Measurements from ENCODE around the gene MYMK. TPM values are rescaled to one million over a fixed set of nuclear protein-coding genes. Genes with fewer than 3 reads are reported as not detected.

MYMK gene
- not detected for total RNA-seq

GRCh38 chr9:133524679-133525228 is at the start of gene MYMK:
MYMK (minus strand) TSS chr9:133524959; CDS start chr9:133524844, 115 bp downstream.
- Mint-ChIP-seq H3K4me1 (peaks cover 4% of the 10 kb centered on the region), H3K9me3 (ENCODE audit: low read depth) (no peaks in the 10 kb centered on the region), H3K27ac (no peak within 1 kb of the TSS), H3K27me3 (no peaks in the 10 kb centered on the region), H3K36me3 (ENCODE audit: low read depth) (no peaks in the 10 kb centered on the region), H3K4me3 (no peak within 1 kb of the TSS)
- DNase-seq (no peak), ATAC-seq (no peak)
- intact Hi-C loops (cut with DNase I, micrococcal nuclease), result no loop called here
- POLR2A ChIA-PET, result no interaction called here
- CTCF ChIA-PET, result interaction anchor here (0.7 kb wide), 1 partner anchor 227 kb away, joined by 3 read pairs; no protein-coding TSS in a partner anchor

DNA sequence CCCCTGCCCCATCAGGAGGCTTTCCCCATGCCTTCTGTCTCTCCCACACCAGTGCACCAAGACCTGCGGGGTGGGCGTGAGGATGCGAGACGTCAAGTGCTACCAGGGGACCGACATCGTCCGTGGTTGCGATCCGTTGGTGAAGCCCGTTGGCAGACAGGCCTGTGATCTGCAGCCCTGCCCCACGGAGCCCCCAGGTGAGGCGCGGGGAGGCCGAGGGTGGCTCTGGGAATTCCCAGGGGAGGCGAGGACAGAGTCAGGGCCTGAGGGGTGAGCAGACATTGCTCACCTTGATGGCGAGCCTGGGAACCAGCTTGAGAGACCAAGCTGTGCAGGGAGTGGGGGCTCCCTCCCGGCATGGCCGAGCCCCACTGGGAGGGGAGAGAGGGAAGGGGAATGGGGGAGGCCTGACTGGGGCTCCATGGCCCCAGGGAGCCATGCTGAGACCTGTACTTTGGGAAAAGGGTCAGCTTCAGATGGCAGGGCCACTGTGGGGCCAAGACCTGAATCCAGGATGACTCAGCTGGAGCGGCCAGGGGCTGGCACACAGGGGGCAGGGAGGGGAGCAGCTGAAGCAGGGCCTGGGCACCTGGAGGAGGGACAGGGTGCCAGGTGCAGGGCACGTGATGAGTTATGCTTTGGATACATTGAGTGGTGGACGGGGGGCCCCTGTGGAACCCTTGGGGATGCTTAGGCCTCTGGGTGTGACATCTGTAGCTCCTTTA is 49.2 kb upstream of the MYMK start:
- POLR2A ChIA-PET, result no interaction called here
- no peaks in the 10 kb centered on the region for H3K9me3 Mint-ChIP-seq (ENCODE audit: low read depth)
- DNase-seq, result no peak
- H3K36me3 Mint-ChIP-seq (ENCODE audit: low read depth), result no peaks in the 10 kb centered on the region
- no peak overlapping the region for H3K4me3 Mint-ChIP-seq
- no peak for ATAC-seq
- intact Hi-C loops (cut with DNase I, micrococcal nuclease), result no loop called here
- H3K4me1 Mint-ChIP-seq, result peaks cover 7% of the 10 kb centered on the region
- peaks cover 14% of the 10 kb centered on the region for H3K27me3 Mint-ChIP-seq
- CTCF ChIA-PET, result interaction anchor here (0.5 to 1.0 kb wide), 2 partner anchors 153 to 169 kb away, joined by 3 to 5 read pairs; no protein-coding TSS in a partner anchor
- no peak overlapping the region for H3K27ac Mint-ChIP-seq

- Mint-ChIP-seq H3K4me3 (no peak overlapping the region), H3K27ac (no peak overlapping the region), H3K36me3 (ENCODE audit: low read depth) (no peaks in the 10 kb centered on the region), H3K27me3 (peaks cover 10% of the 10 kb centered on the region), H3K9me3 (ENCODE audit: low read depth) (no peaks in the 10 kb centered on the region), H3K4me1 (peaks cover 7% of the 10 kb centered on the region)
- CTCF ChIA-PET, result no interaction called here
- intact Hi-C loops (cut with DNase I, micrococcal nuclease), result no loop called here
- POLR2A ChIA-PET, result interaction anchor here (0.6 kb wide), 1 partner anchor 30 kb away, joined by 5 read pairs; no protein-coding TSS in a partner anchor
- DNase-seq, result no peak
- ATAC-seq, result no peak
These were observed 48.1 kb upstream of the MYMK start for GRCh38 chr9:133572821-133573361.

DNA sequence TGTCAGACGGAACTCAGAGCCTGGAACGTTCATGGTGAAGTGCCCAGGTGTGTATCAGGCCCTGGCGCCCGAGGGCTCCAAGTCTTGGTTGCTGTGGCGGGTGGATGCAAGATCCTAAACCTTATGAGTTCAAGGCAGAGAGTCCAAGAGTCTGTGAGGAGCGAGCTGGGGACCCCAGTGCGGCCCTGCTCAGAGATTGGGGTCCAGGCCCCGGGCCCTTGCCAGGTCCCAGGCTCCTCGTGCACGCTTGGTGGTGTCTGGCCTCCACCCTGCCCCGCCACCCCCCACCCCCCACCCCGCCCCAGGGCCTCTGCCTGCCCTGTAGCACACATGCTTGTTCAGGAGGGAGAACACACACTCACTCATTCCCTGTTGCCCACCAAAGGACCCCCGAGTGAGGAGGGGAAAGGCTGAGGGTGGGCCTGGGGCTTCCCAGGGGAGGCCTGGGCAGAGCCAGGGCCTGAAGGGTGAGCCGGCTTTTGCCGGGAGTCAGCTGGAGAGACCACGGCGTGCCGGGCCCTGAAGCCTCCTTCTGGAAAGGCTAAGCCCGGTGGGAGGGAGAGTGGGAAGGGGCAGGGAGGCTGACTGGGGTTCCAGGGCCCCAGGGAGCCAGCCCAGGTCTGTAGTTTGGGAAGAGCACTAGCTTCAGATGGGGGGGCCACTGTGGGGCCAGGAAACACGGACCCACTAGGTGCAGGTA is 47.3 kb upstream of the MYMK start:
- ATAC-seq, result no peak
- Mint-ChIP-seq H3K27me3 (peaks cover 7% of the 10 kb centered on the region), H3K36me3 (ENCODE audit: low read depth) (no peaks in the 10 kb centered on the region), H3K4me3 (no peak overlapping the region), H3K4me1 (peaks cover 7% of the 10 kb centered on the region), H3K9me3 (ENCODE audit: low read depth) (no peaks in the 10 kb centered on the region), H3K27ac (no peak overlapping the region)
- no peak for DNase-seq
- ChIA-PET POLR2A (no interaction called here), CTCF (no interaction called here)
- intact Hi-C loops (cut with DNase I, micrococcal nuclease), result no loop called here

GRCh38 chr9:133571391-133571890 is 46.7 kb upstream of the MYMK start:
- intact Hi-C loops (cut with DNase I, micrococcal nuclease), result no loop called here
- ChIA-PET CTCF (no interaction called here), POLR2A (no interaction called here)
- no peaks in the 10 kb centered on the region for H3K9me3 Mint-ChIP-seq (ENCODE audit: low read depth)
- peaks cover 1% of the 10 kb centered on the region for H3K4me1 Mint-ChIP-seq
- no peak overlapping the region for H3K27ac Mint-ChIP-seq
- DNase-seq (no peak), ATAC-seq (no peak)
- H3K36me3 Mint-ChIP-seq (ENCODE audit: low read depth), result no peaks in the 10 kb centered on the region
- no peak overlapping the region for H3K4me3 Mint-ChIP-seq
- peaks cover 2% of the 10 kb centered on the region for H3K27me3 Mint-ChIP-seq

DNA sequence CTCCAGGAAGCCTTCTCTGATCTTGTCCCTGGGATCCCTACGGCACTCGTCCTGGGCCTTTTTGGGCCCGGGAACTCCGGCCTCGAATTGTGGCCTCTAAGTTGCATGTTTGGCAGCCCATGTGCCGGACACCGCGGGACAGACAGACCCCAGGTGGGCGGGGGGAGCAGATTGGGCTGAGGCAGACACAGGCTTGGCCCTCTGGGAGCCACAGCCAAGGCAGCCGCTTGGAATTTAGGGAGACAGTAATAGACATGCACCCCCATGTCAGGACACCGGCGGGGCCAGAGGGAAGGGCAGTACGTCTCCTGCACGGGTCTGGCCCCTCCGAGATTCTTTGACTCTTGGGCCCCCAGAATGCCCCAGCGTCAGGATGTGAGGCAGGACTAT is 45.9 kb upstream of the MYMK start:
- ChIA-PET POLR2A (no interaction called here), CTCF (no interaction called here)
- Mint-ChIP-seq H3K36me3 (ENCODE audit: low read depth) (no peaks in the 10 kb centered on the region), H3K27me3 (no peaks in the 10 kb centered on the region), H3K9me3 (ENCODE audit: low read depth) (no peaks in the 10 kb centered on the region), H3K4me1 (no peaks in the 10 kb centered on the region), H3K4me3 (no peak overlapping the region), H3K27ac (no peak overlapping the region)
- intact Hi-C loops (cut with DNase I, micrococcal nuclease), result no loop called here
- DNase-seq (no peak), ATAC-seq (no peak)

DNA sequence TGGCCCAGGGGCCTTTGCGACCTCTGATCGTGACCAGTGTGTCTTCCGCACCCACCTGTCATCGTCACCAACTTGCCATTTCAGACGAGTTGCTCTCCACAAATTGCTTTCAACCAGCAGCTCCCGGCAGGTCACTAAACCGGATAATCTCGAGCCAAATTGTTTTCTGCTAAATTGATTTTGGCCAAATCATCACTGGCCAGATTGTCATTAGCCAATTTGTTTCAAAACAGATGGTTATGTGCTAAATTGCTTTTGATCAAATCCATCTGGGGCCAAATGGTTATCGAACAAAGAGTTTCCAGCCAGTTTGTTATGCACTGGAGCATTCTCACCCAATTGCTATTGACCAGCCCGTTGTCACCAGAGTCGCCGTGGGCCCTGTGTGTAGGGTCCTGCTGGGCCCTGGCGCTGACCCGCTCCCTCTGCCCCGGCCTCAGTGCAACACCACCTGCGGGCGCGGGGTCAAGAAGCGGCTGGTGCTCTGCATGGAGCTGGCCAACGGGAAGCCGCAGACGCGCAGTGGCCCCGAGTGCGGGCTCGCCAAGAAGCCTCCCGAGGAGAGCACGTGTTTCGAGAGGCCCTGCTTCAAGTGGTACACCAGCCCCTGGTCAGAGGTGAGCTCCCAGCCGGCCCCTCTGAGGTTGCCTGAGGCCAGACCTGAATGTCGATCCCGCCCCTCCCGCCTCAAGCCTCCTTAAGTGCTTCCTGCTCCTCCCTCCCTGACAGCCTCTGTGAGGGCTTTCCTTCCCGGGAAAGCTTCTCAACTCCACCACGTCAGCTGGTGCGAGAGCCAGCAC is 45.3 kb upstream of the MYMK start:
- no peak for ATAC-seq
- POLR2A ChIA-PET, result no interaction called here

GRCh38 chr9:133569121-133569785 is 44.5 kb upstream of the MYMK start:
- Mint-ChIP-seq H3K9me3 (ENCODE audit: low read depth) (no peaks in the 10 kb centered on the region), H3K4me1 (no peaks in the 10 kb centered on the region), H3K36me3 (ENCODE audit: low read depth) (no peaks in the 10 kb centered on the region), H3K27me3 (no peaks in the 10 kb centered on the region), H3K27ac (no peak overlapping the region), H3K4me3 (no peak overlapping the region)
- DNase-seq, result no peak
- ChIA-PET CTCF (no interaction called here), POLR2A (no interaction called here)
- no peak for ATAC-seq
- intact Hi-C loops (cut with DNase I, micrococcal nuclease), result no loop called here

More for the DNA sequence above, 45.3 kb upstream of the MYMK start:
- Mint-ChIP-seq H3K27ac (no peak overlapping the region), H3K27me3 (no peaks in the 10 kb centered on the region), H3K4me1 (no peaks in the 10 kb centered on the region), H3K4me3 (no peak overlapping the region), H3K9me3 (ENCODE audit: low read depth) (no peaks in the 10 kb centered on the region), H3K36me3 (ENCODE audit: low read depth) (no peaks in the 10 kb centered on the region)
- DNase-seq, result no peak
- intact Hi-C loops (cut with DNase I, micrococcal nuclease), result no loop called here
- CTCF ChIA-PET, result no interaction called here

DNA sequence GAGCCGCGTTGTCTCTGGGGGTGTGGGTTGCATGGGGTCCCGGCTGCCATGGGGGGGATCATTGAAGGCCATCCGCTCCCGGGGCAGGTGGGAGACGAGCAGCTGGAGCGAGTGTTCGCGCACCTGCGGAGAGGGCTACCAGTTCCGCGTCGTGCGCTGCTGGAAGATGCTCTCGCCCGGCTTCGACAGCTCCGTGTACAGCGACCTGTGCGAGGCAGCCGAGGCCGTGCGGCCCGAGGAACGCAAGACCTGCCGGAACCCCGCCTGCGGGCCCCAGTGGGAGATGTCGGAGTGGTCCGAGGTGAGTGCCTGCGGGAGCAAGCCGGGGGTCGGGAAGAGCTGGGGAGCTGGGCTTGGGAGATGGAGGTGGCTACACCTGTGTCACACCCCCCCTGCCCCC is 43.4 kb upstream of the MYMK start:
- Mint-ChIP-seq H3K4me3 (no peak overlapping the region), H3K36me3 (ENCODE audit: low read depth) (no peaks in the 10 kb centered on the region), H3K4me1 (peaks cover 4% of the 10 kb centered on the region), H3K27me3 (no peaks in the 10 kb centered on the region), H3K9me3 (ENCODE audit: low read depth) (no peaks in the 10 kb centered on the region), H3K27ac (no peak overlapping the region)
- intact Hi-C loops (cut with DNase I, micrococcal nuclease), result no loop called here
- ATAC-seq (no peak), DNase-seq (no peak)
- ChIA-PET CTCF (no interaction called here), POLR2A (no interaction called here)

DNA sequence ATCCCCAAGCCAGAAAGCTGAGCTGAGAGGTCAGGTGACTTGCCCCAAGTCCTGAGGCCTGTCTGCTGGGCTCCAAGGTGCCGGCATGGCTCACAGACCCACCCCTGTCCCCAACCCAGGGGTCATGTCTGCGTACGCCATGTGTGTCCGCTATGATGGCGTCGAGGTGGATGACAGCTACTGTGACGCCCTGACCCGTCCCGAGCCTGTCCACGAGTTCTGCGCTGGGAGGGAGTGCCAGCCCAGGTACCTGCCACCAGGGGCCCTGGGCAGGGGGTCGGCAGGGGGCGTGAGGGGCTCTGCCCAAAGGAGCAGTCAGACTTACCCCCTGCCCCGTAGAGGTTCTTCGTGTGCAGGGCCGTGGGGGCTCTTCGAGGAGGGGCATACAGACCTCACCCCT is 42.1 kb upstream of the MYMK start:
- no peak overlapping the region for H3K4me3 Mint-ChIP-seq

GRCh38 chr9:133566382-133566781 is 41.6 kb upstream of the MYMK start:
- Mint-ChIP-seq H3K27me3 (no peaks in the 10 kb centered on the region), H3K9me3 (ENCODE audit: low read depth) (no peaks in the 10 kb centered on the region), H3K4me1 (peaks cover 7% of the 10 kb centered on the region), H3K4me3 (no peak overlapping the region), H3K27ac (no peak overlapping the region), H3K36me3 (ENCODE audit: low read depth) (no peaks in the 10 kb centered on the region)
- ChIA-PET POLR2A (no interaction called here), CTCF (no interaction called here)
- ATAC-seq, result no peak
- intact Hi-C loops (cut with DNase I, micrococcal nuclease), result no loop called here
- no peak for DNase-seq

More for the DNA sequence above, 42.1 kb upstream of the MYMK start:
- no peak for ATAC-seq
- CTCF ChIA-PET, result no interaction called here
- H3K36me3 Mint-ChIP-seq (ENCODE audit: low read depth), result no peaks in the 10 kb centered on the region
- H3K4me1 Mint-ChIP-seq, result peaks cover 7% of the 10 kb centered on the region
- intact Hi-C loops (cut with DNase I, micrococcal nuclease), result no loop called here
- H3K27ac Mint-ChIP-seq, result no peak overlapping the region
- POLR2A ChIA-PET, result no interaction called here
- no peak for DNase-seq
- H3K27me3 Mint-ChIP-seq, result no peaks in the 10 kb centered on the region
- H3K9me3 Mint-ChIP-seq (ENCODE audit: low read depth), result no peaks in the 10 kb centered on the region
